Measurements from ENCODE around the gene APOC3.

Gene APOC3

DNA sequence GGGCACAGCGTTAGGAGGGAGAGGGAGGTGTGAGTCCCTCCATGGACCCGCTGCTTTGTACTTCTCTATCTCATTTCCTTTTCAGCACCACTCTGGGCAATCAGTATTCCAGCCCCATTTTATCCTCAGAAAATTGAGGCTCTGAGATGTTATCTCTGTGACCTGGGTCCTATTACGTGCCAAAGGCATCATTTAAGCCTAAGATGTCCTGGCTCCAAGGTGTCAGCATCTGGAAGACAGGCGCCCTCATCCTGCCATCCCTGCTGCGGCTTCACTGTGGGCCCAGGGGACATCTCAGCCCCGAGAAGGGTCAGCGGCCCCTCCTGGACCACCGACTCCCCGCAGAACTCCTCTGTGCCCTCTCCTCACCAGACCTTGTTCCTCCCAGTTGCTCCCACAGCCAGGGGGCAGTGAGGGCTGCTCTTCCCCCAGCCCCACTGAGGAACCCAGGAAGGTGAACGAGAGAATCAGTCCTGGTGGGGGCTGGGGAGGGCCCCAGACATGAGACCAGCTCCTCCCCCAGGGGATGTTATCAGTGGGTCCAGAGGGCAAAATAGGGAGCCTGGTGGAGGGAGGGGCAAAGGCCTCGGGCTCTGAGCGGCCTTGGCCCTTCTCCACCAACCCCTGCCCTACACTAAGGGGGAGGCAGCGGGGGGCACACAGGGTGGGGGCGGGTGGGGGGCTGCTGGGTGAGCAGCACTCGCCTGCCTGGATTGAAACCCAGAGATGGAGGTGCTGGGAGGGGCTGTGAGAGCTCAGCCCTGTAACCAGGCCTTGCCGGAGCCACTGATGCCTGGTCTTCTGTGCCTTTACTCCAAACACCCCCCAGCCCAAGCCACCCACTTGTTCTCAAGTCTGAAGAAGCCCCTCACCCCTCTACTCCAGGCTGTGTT is 829 bp upstream of the APOC3 start:
- Mint-ChIP-seq H3K27me3 (ENCODE audit: low read depth, poor library complexity) (peaks cover 14% of the 10 kb centered on the region), H3K36me3 (ENCODE audit: low read depth) (no peaks in the 10 kb centered on the region), H3K4me1 (peaks cover 27% of the 10 kb centered on the region), H3K27ac (peak overlapping the region; percentile 78), H3K4me3 (no peak overlapping the region), H3K9me3 (no peaks in the 10 kb centered on the region)
- DNase-seq: no peak
- TF ChIP-seq, protein P1, sequence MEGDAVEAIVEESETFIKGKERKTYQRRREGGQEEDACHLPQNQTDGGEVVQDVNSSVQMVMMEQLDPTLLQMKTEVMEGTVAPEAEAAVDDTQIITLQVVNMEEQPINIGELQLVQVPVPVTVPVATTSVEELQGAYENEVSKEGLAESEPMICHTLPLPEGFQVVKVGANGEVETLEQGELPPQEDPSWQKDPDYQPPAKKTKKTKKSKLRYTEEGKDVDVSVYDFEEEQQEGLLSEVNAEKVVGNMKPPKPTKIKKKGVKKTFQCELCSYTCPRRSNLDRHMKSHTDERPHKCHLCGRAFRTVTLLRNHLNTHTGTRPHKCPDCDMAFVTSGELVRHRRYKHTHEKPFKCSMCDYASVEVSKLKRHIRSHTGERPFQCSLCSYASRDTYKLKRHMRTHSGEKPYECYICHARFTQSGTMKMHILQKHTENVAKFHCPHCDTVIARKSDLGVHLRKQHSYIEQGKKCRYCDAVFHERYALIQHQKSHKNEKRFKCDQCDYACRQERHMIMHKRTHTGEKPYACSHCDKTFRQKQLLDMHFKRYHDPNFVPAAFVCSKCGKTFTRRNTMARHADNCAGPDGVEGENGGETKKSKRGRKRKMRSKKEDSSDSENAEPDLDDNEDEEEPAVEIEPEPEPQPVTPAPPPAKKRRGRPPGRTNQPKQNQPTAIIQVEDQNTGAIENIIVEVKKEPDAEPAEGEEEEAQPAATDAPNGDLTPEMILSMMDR (IDR thresholded peaks at IDR 0.05): no peak

DNA sequence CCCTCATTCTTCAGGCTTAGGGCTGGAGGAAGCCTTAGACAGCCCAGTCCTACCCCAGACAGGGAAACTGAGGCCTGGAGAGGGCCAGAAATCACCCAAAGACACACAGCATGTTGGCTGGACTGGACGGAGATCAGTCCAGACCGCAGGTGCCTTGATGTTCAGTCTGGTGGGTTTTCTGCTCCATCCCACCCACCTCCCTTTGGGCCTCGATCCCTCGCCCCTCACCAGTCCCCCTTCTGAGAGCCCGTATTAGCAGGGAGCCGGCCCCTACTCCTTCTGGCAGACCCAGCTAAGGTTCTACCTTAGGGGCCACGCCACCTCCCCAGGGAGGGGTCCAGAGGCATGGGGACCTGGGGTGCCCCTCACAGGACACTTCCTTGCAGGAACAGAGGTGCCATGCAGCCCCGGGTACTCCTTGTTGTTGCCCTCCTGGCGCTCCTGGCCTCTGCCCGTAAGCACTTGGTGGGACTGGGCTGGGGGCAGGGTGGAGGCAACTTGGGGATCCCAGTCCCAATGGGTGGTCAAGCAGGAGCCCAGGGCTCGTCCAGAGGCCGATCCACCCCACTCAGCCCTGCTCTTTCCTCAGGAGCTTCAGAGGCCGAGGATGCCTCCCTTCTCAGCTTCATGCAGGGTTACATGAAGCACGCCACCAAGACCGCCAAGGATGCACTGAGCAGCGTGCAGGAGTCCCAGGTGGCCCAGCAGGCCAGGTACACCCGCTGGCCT is 641 bp downstream of the APOC3 start:
- H3K4me3 Mint-ChIP-seq: no peak overlapping the region
- H3K27ac Mint-ChIP-seq: no peak overlapping the region

DNA sequence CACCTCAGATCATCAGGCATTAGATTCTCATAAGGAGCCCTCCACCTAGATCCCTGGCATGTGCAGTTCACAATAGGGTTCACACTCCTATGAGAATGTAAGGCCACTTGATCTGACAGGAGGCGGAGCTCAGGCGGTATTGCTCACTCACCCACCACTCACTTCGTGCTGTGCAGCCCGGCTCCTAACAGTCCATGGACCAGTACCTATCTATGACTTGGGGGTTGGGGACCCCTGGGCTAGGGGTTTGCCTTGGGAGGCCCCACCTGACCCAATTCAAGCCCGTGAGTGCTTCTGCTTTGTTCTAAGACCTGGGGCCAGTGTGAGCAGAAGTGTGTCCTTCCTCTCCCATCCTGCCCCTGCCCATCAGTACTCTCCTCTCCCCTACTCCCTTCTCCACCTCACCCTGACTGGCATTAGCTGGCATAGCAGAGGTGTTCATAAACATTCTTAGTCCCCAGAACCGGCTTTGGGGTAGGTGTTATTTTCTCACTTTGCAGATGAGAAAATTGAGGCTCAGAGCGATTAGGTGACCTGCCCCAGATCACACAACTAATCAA is 2.2 kb downstream of the APOC3 start:
- no peak overlapping the region for H3K27ac Mint-ChIP-seq
- peaks cover 38% of the 10 kb centered on the region for H3K4me1 Mint-ChIP-seq
- DNase-seq: no peak
- no peaks in the 10 kb centered on the region for H3K9me3 Mint-ChIP-seq
- TF ChIP-seq, protein P1 (IDR thresholded peaks at IDR 0.05): no peak
- H3K4me3 Mint-ChIP-seq: no peak overlapping the region
- H3K36me3 Mint-ChIP-seq (ENCODE audit: low read depth): no peaks in the 10 kb centered on the region
- peaks cover 21% of the 10 kb centered on the region for H3K27me3 Mint-ChIP-seq (ENCODE audit: low read depth, poor library complexity)

More for the DNA sequence above, 641 bp downstream of the APOC3 start:
- TF ChIP-seq, protein P1 (IDR thresholded peaks at IDR 0.05): no peak
- Mint-ChIP-seq H3K36me3 (ENCODE audit: low read depth) (no peaks in the 10 kb centered on the region), H3K9me3 (no peaks in the 10 kb centered on the region), H3K4me1 (peaks cover 40% of the 10 kb centered on the region), H3K27me3 (ENCODE audit: low read depth, poor library complexity) (peaks cover 20% of the 10 kb centered on the region)
- DNase-seq: no peak

DNA sequence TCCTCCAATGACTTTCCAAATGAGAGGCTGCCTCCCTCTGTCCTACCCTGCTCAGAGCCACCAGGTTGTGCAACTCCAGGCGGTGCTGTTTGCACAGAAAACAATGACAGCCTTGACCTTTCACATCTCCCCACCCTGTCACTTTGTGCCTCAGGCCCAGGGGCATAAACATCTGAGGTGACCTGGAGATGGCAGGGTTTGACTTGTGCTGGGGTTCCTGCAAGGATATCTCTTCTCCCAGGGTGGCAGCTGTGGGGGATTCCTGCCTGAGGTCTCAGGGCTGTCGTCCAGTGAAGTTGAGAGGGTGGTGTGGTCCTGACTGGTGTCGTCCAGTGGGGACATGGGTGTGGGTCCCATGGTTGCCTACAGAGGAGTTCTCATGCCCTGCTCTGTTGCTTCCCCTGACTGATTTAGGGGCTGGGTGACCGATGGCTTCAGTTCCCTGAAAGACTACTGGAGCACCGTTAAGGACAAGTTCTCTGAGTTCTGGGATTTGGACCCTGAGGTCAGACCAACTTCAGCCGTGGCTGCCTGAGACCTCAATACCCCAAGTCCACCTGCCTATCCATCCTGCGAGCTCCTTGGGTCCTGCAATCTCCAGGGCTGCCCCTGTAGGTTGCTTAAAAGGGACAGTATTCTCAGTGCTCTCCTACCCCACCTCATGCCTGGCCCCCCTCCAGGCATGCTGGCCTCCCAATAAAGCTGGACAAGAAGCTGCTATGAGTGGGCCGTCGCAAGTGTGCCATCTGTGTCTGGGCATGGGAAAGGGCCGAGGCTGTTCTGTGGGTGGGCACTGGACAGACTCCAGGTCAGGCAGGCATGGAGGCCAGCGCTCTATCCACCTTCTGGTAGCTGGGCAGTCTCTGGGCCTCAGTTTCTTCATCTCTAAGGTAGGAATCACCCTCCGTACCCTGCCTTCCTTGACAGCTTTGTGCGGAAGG is 2.9 kb downstream of the APOC3 start:
- Mint-ChIP-seq H3K4me1 (peaks cover 43% of the 10 kb centered on the region), H3K27me3 (ENCODE audit: low read depth, poor library complexity) (peaks cover 21% of the 10 kb centered on the region), H3K36me3 (ENCODE audit: low read depth) (no peaks in the 10 kb centered on the region), H3K9me3 (no peaks in the 10 kb centered on the region), H3K4me3 (no peak overlapping the region), H3K27ac (no peak overlapping the region)
- TF ChIP-seq, protein P1 (IDR thresholded peaks at IDR 0.05): no peak
- no peak for DNase-seq

DNA sequence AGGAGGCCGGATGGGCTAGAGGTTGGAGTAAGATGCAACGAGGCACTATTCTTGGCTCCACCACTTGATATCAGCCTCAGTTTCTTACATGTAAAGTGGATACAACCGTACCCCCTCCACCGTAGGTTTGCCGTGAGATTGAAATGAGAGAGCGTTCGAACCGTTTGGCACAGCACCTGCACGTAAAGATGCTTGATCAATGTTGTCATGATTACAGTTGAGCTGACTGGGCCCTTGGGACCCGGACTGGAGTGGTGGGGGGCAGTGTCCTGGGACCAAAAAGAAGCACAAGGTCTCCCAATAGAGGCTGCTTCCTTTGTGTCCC is 3.7 kb downstream of the APOC3 start:
- no peak for DNase-seq
- TF ChIP-seq, protein P1 (IDR thresholded peaks at IDR 0.05): no peak
- Mint-ChIP-seq H3K36me3 (ENCODE audit: low read depth) (no peaks in the 10 kb centered on the region), H3K4me3 (no peak overlapping the region), H3K4me1 (peaks cover 47% of the 10 kb centered on the region), H3K27me3 (ENCODE audit: low read depth, poor library complexity) (peaks cover 21% of the 10 kb centered on the region), H3K27ac (no peak overlapping the region), H3K9me3 (no peaks in the 10 kb centered on the region)
